ENCODE data around the gene HPS5.
"Not testable (repeated sequence)": the region's sequence is repeated elsewhere in the genome, so short reads cannot be mapped to it uniquely, and the experiment has no call there.

HPS5 gene

DNA sequence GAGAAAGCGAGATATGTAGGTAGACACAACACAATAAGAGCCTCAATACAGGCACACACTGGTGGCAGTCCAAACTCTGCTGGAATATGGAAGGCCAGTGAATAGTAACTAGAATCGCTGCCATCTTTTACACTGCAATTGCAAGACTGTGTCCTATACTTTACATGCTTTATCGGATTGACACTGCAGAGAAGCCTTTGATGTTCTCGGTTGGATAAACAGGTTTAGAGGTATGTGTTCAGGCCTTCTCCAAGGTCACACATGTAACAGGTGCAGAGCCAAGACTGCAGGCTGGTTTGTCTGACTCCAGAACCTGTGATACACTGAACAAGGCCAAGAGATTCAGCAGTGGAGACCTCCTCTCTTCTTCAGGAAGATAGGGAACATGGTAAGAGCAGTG is 50.7 kb downstream of the HPS5 start:
- in situ Hi-C loops (cut with MboI; ENCODE audit: low sequenced_read_pairs), result no loop called here

DNA sequence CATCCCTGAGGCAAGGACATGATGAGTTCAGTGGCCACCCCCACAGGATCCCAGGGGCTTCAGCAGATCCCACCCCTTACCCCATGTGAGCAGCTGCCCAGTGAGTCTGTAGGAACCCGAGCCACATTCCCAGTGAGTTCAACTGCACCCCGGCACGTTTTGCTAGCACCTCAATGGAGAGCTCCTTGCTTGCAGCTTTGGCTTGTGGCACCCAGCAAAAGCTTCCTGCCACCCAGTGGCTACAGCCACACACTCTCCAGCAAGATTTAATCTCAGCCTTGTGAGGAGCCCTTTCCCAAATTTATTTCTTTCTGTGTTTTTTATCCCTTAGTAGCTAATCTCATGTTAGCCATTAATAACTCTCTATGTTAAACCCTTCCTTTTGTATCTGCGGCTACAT is 51.8 kb downstream of the HPS5 start:
- in situ Hi-C loops (cut with MboI; ENCODE audit: low sequenced_read_pairs), result no loop called here

DNA sequence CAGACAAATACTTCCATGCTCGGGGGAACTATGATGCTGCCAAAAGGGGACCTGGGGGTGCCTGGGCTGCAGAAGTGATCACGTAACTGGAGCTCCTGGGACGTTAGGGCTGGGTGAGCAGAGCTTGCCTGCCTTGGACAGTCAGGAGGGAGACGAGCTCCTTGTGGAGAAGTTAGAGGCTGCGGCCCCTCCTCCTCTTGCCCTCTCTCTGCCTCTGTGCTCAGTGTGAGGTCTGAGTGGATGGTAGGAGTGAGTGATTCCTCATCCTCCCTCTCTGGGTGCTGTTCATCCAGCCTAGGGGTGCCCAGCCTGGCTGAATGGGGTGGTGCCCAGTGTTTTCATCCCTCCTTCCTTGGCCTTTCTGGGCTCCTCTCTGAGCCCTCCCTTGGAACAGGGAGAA is 52.7 kb downstream of the HPS5 start:
- in situ Hi-C loops (cut with MboI; ENCODE audit: low sequenced_read_pairs), result not testable (repeated sequence)

DNA sequence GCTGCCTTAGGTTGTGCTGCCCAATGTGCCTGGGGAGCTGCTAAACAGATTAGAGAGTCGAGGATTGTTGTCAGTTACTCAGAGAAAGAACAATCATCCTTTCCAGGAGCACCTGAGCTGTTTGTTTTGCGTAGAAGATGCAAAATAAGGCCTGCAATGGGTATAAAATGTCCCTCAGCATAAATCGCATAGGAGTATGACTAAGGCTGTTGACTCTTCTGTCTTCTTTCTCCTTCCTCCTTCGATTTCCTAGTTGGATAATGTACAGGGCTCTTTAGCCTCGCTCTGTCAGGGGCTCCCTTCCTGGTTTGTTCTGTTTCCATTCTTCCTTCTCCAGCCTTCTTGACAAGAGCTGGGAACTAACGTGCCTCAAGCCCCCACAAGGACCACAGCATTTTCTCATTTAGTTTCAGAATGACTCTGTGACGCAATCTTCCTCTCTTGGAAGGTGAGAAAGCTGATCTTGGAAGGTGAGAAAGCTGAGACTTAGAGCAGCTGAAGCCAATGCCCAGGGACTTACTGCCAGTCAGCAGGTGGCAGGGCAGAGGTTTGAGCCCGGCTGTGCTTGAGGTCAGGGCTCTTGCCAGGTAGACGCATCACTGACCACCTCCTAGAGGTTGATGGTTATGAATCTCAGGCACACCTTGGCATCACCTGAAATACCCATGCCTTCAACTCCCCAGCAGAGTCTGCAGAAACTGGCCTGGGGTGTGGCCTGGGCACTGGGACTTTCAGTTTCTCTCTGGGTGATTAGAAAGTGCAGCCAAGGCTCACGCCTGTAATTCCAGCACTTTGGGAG is 54.4 kb downstream of the HPS5 start:
- in situ Hi-C loops (cut with MboI; ENCODE audit: low sequenced_read_pairs), result not testable (repeated sequence)

DNA sequence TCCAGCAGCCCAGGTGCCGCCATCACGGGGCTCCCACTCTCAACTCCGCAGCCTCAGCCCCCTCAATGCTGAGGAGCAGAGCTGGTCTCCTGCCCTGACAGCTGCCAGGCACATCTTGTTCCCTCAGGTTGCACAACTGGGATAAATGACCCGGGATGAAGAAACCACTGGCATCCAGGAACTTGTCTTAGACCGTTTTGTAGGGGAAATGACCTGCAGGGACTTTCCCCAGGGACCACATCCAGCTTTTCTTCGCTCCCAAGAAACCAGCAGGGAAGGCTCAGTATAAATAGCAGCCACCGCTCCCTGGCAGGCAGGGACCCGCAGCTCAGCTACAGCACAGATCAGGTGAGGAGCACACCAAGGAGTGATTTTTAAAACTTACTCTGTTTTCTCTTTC is 56.0 kb downstream of the HPS5 start, which contains the start of gene SAA1:
Gene SAA1 (plus strand): TSS at position 316 of the 400 bp plus-strand sequence. CDS start 624 bp downstream, outside the sequence.
- in situ Hi-C loops (cut with MboI; ENCODE audit: low sequenced_read_pairs), result no loop called here

DNA sequence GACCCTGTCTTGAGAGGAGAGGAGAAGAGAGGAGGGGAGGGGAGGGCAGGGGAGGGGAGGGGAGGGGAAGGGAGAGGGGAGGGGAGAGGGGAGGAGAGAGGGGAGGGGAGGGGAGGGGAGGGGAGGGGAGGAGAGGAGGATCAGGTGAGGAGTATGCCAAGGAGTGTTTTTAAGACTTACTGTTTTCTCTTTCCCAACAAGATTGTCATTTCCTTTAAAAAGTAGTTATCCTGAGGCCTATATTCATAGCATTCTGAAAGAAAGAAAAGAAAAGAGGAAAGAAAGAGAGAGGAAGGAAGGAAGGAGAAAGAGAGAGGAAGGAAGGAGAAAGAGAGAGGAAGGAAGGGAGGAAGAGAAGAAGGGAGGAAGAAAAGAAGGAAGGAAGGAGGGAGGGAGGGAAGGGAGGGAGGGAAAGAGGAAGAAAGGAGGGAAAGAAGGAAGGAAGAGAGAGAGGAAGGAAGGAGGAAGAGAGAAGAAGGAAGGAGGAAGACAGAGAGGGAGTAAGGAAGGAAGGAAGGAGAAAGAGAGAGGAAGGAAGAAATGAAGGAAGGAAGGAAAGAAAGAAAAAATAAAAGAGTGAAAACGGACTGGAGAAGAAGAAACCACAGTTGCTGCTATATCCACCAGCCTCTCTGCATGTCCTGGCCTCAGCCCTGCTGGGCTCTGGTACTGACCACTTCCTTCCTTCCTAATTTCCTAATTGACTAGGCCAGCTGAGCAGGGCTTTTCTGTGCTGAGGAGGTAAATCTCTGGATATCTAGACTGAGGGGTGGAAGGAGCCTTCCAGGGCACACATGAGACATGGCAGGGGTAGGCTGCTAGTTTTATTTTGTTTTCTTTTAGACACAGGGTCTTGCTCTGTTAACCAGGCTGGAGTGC is 57.0 kb downstream of the HPS5 start:
- in situ Hi-C loops (cut with MboI; ENCODE audit: low sequenced_read_pairs), result no loop called here

DNA sequence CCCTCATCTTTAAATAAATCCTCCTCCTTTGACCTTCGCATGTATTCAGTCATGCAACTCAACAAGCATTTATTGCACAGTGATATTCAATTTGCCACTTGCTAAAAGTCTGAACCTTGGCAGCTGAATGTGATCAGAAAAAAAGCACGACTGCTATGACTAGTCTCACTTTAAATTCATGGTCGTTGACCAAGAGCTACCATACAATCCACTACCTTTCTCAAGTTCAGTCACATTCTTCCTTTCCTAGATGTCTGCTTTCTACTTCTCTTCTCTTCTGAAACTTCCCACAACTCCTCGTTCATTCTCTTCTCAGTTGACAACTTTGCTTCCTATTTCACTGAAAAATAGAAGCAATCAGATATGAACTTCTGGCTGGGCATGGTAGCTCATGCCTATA is 57.9 kb downstream of the HPS5 start:
- in situ Hi-C loops (cut with MboI; ENCODE audit: low sequenced_read_pairs), result no loop called here

DNA sequence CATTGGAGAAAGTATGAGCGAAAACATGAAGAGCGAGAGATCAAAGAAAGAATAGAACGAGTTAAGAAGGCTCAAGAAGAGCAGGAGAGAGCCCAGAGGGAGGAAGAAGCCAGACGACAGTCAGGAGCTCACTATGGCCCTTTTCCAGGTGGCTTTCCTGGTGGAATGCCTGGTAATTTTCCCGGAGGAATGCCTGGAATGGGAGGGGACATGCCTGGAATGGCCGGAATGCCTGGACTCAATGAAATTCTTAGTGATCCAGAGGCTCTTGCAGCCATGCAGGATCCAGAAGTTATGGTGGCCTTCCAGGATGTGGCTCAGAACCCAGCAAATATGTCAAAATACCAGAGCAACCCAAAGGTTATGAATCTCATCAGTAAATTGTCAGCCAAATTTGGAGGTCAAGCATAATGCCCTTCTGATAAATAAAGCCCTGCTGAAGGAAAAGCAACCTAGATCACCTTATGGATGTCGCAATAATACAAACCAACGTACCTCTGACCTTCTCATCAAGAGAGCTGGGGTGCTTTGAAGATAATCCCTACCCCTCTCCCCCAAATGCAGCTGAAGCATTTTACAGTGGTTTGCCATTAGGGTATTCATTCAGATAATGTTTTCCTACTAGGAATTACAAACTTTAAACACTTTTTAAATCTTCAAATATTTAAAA is 59.1 kb downstream of the HPS5 start:
- in situ Hi-C loops (cut with MboI; ENCODE audit: low sequenced_read_pairs), result not testable (repeated sequence)

DNA sequence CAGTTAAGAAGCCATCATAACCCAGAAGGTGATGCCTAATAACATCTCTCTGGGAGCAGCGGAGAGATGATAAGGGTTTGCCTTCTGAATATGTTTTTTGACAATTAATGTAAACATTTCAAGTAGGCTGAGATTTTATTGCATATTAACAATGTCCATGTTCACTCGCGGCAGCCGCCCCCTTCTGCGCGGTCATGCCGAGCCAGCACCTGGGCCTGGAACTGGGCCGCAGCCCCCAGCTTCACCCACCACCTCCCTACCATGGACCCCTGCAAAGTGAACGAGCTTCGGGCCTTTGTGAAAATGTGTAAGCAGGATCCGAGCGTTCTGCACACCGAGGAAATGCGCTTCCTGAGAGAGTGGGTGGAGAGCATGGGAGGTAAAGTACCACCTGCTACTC is 60.2 kb downstream of the HPS5 start:
- in situ Hi-C loops (cut with MboI; ENCODE audit: low sequenced_read_pairs), result no loop called here

DNA sequence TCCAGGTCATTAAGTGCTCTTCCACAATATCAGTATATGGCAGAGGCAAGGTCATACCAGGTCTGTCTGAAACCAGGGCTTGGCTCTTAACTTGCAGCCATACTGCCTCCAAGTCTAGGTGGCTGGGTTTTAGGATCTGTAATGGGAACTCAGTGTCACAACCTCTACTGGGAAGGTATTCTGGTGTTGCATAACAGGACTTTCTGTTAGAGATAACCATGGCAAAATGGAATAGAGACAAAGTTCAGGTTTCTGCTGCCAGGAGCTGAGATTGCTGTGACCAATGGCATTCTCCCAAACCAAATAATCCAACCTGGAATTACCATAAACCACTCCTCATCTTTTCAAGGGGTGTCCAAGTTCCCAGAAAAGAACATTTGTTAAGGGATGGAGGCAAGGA is 62.7 kb downstream of the HPS5 start:
- in situ Hi-C loops (cut with MboI; ENCODE audit: low sequenced_read_pairs), result no loop called here

DNA sequence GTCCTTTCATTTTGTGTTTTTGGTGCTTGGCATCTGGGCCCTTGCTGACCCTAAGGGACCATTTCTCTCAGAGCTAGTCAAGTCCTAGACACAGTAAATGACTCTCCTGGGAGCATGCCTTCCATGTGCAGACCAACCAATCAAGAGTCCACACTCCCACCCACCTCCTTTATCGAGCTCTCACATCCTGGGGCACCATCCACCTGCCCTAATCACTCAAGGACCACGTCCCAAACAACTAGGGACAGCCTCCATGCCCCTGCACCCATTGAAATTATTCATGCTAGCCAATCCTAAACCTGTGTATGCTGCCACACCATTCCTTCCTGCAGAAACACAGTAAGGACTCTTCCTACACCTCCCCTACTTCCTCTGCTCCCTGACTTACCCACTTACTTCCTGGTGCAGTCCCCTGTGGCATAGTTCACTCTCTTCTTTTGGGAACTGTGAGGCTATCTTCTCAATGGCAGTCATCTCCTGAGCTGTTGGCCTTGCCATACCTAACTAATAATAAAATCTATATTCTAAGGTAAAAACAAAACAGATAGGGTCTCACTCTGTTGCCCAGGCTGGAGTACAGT is 67.1 kb downstream of the HPS5 start:
- in situ Hi-C loops (cut with MboI; ENCODE audit: low sequenced_read_pairs), result no loop called here

DNA sequence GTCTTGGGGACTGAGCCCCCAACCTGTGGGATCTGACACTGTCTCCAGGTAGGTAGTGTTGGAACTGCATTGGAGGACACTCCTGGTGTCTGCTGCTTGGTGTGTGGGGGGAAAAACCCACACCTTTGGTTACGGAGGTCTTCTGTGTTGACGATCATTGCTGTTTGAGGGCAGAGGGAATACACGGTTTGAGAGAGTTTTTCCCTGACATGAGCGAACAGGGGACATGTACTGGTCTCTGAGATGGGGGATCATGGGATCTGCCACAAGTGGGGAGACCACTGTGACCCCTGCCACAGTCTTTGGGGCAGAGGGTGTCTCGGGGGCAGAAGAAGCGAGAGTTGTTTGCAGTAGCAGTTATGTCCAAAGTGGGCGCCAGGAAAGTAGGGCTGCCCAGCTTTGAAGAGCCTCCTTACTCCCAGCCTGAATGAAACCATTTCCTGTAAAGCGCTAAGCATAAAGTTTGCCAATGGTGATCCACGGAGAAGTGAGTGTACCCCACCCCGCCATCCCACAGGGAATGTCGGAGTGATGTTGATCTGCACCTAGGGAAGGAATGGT is 68.1 kb downstream of the HPS5 start:
- in situ Hi-C loops (cut with MboI; ENCODE audit: low sequenced_read_pairs), result no loop called here

DNA sequence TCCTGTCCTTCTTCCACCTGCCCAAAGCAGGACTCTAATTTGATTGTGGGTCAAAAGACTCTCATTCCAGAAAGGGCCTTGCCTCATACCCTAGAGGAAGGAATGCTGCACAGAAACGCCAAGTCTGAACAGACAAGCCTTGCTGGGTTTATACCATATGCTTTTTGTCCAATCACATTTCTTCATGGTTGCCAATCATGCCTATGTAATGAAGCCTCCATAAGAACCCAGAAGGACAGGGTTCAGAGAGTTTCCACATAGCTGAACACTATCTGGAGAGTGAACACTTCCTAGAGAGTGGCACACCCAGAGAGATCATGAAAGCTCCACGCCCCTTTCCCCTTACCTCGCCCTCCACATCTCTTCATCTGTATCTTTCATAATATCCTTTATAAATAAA is 68.7 kb downstream of the HPS5 start:
- in situ Hi-C loops (cut with MboI; ENCODE audit: low sequenced_read_pairs), result no loop called here

DNA sequence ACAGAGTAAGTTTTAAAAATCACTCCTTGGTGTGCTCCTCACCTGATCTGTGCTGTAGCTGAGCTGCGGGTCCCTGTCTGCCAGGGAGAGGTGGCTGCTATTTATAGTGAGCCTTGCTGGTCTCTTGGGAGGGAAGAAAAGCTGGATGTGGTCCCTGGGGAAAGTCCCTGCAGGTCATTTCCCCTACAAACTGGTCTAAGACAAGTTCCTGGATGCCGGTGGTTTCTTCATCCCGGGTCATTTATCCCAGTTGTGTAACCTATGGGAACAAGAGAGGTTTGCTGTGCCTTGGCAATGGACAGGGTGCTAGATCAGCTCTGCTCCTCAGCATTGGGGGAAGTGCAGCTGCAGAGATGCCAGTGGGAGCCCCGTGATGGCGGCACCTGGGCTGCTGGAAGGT is 73.4 kb downstream of the HPS5 start, which contains the start of gene SAA2:
Gene SAA2 (minus strand): TSS at position 108 of the 400 bp plus-strand sequence. CDS start 657 bp downstream, outside the sequence.
- in situ Hi-C loops (cut with MboI; ENCODE audit: low sequenced_read_pairs), result no loop called here

DNA sequence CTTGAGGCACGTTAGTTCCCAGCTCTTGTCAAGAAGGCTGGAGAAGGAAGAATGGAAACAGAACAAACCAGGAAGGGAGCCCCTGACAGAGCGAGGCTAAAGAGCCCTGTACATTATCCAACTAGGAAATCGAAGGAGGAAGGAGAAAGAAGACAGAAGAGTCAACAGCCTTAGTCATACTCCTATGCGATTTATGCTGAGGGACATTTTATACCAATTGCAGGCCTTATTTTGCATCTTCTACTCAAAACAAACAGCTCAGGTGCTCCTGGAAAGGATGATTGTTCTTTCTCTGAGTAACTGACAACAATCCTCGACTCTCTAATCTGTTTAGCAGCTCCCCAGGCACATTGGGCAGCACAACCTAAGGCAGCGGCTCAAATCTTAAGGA is 74.8 kb downstream of the HPS5 start:
- in situ Hi-C loops (cut with MboI; ENCODE audit: low sequenced_read_pairs), result not testable (repeated sequence)

DNA sequence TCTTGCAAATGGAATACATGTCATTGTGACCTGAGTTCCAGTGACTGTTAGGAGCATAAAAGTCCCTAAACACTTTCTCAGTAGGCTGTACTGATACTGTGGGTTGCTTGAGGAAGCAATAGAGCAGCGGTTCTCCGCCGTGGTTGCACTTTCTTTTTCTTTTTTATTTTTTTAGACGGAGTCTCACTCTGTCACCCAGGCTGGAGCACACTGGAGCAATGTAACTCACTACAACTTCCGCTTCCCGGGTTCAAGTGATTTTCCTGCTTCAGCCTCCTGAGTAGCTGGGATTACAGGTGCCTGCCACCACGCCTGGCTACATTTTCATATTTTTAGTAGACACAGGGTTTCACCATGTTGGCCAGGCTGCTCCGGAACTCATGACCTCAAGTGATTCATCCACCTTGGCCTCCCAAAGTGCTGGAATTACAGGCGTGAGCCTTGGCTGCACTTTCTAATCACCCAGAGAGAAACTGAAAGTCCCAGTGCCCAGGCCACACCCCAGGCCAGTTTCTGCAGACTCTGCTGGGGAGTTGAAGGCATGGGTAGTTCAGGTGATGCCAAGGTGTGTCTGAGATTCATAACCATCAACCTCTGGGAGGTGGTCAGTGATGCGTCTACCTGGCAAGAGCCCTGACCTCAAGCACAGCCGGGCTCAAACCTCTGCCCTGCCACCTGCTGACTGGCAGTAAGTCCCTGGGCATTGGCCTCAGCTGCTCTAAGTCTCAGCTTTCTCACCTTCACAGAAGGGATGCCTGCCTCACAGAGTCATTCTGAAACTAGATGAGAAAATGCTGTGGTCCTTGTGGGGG is 75.4 kb downstream of the HPS5 start:
- in situ Hi-C loops (cut with MboI; ENCODE audit: low sequenced_read_pairs), result not testable (repeated sequence)

DNA sequence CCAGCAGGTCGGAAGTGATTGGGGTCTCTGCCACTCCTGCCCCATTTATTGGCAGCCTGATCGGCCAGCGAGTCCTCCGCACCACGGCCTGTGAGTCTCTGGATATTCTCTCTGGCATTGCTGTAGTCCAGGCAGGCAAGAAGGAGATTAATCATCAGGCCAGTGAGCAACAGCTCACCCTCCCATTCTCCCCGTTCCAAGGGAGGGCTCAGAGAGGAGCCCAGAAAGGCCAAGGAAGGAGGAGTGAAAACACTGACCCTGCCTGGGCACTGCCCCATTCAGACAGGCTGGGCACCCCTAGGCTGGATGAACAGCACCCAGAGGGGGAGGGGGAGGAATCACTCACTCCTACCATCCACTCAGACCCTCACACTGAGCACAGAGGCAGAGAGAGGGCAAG is 76.5 kb downstream of the HPS5 start:
- in situ Hi-C loops (cut with MboI; ENCODE audit: low sequenced_read_pairs), result no loop called here

DNA sequence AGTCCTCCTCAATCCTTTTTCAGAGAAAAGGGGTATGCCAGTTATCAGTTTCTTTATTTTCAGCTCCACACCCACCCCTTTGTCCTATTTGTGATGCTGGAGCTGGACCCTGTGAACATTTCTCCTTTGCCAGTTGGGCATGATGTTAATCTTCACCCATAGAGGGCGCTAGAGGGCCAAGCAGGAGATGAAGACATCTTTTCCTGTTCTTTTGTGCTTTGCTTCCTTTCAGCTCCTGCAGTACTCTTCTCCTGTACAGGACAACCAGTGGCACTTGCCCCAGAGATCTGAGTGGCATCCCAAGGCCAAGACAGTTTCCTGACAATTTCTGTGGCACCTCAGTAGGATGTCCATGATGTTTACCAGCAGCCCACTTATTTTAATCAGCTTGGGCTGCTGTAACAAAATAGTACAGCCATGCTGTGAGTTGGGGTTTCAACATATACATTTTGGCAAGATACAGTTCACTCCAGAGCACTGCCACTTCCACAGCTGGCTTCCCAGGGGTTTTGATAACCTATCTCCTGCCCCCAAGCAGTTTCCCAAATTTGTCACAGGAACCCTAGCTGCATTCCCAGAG is 78.1 kb downstream of the HPS5 start:
- in situ Hi-C loops (cut with MboI; ENCODE audit: low sequenced_read_pairs), result no loop called here

DNA sequence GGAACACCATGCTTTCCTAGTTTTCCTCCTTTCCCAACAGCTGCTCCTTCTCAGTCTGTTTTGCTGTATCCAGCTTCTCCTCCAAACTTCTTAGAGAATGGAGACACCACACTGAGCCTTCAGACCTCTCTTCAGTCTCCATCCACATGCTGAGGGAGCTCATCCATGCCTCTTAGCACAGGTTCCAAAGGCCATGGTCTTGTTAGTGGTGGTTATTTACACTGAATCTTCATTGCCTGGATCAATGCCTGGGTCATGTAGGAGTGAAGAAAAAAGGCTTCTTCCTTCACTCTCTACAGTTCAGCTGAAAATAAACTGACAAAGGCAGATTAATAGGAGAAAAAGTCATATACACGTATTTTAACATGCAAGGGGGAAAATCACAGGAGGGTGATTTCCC is 82.3 kb downstream of the HPS5 start:
- in situ Hi-C loops (cut with MboI; ENCODE audit: low sequenced_read_pairs), result no loop called here

All from HL-60/S4 treated with retinoic acid at 250 ng/mL for 4 days and 3 days (cell line).